ENCODE results near the gene CEP104. TPM values are rescaled to one million over a fixed set of nuclear protein-coding genes. Genes with fewer than 3 reads are reported as not detected.

The CEP104 gene
- total and polyA plus RNA-seq, 4 donors, result 7.5 to 23.2 (median 12.0) TPM

DNA sequence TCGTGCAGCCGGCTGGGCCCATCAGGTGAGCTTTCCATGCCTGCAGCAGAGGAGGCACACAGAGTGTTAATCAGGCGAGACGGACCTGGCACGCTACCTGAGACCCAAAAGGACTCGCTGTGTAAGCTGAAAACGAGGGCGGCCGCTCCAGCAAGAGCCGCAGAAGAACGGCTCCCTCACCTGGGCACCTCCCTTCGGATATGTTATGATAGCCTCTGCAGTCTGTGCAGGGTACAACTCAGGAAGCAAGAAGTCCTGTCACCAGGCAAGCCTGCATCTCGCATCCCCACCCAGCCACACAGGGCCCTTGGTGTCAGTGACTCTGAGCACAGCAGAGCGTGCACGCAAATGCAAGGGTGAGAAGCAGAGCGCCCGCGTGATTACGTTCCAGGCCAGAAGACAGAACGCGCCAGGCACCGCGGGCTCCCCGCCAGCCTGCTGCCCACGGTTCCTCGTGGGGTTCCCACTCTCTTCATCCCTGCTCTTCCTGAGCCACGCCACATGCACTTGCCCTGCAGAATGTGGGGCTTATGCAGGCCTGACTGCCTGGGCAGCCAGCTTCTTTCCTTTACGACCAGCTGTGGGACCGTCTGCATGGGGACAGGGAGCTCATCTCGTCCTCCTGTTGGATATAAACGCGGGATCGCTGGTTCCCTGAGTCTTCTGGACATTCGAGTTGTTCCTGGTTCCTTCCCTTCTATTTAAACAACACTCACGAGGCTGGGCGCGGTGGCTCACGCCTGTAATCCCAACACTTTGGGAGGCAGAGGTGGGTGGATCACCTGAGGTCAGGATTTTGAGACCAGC lies 40.5 kb downstream of the CEP104 start:
- TF ChIP-seq, protein P1, sequence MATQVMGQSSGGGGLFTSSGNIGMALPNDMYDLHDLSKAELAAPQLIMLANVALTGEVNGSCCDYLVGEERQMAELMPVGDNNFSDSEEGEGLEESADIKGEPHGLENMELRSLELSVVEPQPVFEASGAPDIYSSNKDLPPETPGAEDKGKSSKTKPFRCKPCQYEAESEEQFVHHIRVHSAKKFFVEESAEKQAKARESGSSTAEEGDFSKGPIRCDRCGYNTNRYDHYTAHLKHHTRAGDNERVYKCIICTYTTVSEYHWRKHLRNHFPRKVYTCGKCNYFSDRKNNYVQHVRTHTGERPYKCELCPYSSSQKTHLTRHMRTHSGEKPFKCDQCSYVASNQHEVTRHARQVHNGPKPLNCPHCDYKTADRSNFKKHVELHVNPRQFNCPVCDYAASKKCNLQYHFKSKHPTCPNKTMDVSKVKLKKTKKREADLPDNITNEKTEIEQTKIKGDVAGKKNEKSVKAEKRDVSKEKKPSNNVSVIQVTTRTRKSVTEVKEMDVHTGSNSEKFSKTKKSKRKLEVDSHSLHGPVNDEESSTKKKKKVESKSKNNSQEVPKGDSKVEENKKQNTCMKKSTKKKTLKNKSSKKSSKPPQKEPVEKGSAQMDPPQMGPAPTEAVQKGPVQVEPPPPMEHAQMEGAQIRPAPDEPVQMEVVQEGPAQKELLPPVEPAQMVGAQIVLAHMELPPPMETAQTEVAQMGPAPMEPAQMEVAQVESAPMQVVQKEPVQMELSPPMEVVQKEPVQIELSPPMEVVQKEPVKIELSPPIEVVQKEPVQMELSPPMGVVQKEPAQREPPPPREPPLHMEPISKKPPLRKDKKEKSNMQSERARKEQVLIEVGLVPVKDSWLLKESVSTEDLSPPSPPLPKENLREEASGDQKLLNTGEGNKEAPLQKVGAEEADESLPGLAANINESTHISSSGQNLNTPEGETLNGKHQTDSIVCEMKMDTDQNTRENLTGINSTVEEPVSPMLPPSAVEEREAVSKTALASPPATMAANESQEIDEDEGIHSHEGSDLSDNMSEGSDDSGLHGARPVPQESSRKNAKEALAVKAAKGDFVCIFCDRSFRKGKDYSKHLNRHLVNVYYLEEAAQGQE (IDR thresholded peaks at IDR 0.05), result no peak
- TF ChIP-seq, protein P2, sequence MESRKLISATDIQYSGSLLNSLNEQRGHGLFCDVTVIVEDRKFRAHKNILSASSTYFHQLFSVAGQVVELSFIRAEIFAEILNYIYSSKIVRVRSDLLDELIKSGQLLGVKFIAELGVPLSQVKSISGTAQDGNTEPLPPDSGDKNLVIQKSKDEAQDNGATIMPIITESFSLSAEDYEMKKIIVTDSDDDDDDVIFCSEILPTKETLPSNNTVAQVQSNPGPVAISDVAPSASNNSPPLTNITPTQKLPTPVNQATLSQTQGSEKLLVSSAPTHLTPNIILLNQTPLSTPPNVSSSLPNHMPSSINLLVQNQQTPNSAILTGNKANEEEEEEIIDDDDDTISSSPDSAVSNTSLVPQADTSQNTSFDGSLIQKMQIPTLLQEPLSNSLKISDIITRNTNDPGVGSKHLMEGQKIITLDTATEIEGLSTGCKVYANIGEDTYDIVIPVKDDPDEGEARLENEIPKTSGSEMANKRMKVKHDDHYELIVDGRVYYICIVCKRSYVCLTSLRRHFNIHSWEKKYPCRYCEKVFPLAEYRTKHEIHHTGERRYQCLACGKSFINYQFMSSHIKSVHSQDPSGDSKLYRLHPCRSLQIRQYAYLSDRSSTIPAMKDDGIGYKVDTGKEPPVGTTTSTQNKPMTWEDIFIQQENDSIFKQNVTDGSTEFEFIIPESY (IDR thresholded peaks at IDR 0.05), result no peak
- TF ChIP-seq RXRA (IDR thresholded peaks at IDR 0.05) (no peak), SP1 (IDR thresholded peaks at IDR 0.05) (no peak), HNF4A (conservative IDR thresholded peaks at IDR 0.05) (no peak), FOXA1 (IDR thresholded peaks at IDR 0.05) (no peak), GABPA (IDR thresholded peaks at IDR 0.05 in 1 of 2, conservative IDR thresholded peaks at IDR 0.05 in 1 of 2) (no peak), FOXA2 (IDR thresholded peaks at IDR 0.05) (no peak), TAF1 (conservative IDR thresholded peaks at IDR 0.05) (no peak), NR2F2 (IDR thresholded peaks at IDR 0.05) (no peak), JUND (IDR thresholded peaks at IDR 0.05) (no peak), RAD21 (IDR thresholded peaks at IDR 0.05) (no peak), YY1 (IDR thresholded peaks at IDR 0.05) (no peak)
- TF ChIP-seq, protein P3, sequence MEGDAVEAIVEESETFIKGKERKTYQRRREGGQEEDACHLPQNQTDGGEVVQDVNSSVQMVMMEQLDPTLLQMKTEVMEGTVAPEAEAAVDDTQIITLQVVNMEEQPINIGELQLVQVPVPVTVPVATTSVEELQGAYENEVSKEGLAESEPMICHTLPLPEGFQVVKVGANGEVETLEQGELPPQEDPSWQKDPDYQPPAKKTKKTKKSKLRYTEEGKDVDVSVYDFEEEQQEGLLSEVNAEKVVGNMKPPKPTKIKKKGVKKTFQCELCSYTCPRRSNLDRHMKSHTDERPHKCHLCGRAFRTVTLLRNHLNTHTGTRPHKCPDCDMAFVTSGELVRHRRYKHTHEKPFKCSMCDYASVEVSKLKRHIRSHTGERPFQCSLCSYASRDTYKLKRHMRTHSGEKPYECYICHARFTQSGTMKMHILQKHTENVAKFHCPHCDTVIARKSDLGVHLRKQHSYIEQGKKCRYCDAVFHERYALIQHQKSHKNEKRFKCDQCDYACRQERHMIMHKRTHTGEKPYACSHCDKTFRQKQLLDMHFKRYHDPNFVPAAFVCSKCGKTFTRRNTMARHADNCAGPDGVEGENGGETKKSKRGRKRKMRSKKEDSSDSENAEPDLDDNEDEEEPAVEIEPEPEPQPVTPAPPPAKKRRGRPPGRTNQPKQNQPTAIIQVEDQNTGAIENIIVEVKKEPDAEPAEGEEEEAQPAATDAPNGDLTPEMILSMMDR (IDR thresholded peaks at IDR 0.05; ENCODE audit: low read depth, low read length, missing input control), result no peak
- TF ChIP-seq, protein P4, sequence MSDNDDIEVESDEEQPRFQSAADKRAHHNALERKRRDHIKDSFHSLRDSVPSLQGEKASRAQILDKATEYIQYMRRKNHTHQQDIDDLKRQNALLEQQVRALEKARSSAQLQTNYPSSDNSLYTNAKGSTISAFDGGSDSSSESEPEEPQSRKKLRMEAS (IDR thresholded peaks at IDR 0.05), result no peak
- TF ChIP-seq, protein P5, sequence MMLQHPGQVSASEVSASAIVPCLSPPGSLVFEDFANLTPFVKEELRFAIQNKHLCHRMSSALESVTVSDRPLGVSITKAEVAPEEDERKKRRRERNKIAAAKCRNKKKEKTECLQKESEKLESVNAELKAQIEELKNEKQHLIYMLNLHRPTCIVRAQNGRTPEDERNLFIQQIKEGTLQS (IDR thresholded peaks at IDR 0.05), result no peak
- H3K9ac ChIP-seq (ENCODE audit: low read depth in 1 of 2, low read length in 2 of 2), result no peak overlapping the region
- H3K4me3 ChIP-seq (ENCODE audit: low read depth in 1 of 3, low read length in 3 of 3), result no peak overlapping the region
- H3K36me3 ChIP-seq (ENCODE audit: control insufficient read depth in 4 of 4, insufficient read depth in 3 of 4, low read depth in 1 of 4, low read length in 3 of 4), result peaks cover 3 to 47% (median 20%) of the 10 kb centered on the region in 4 donors
- no peak for DNase-seq (ENCODE audit: low spot score)
- H3K27me3 ChIP-seq (ENCODE audit: control insufficient read depth in 4 of 4, insufficient read depth in 4 of 4, low read length in 3 of 4), result no peaks in the 10 kb centered on the region
- H3K9me3 ChIP-seq (ENCODE audit: control insufficient read depth in 4 of 4, low read length in 3 of 4), result no peaks in the 10 kb centered on the region
- H3K27ac ChIP-seq (ENCODE audit: low read depth in 1 of 2, low read length in 2 of 2), result no peak overlapping the region
- 92% methylated on average over 38 of the region's 38 CpGs for WGBS
- H3K4me1 ChIP-seq (ENCODE audit: control insufficient read depth in 4 of 4, insufficient read depth in 4 of 4, low read length in 3 of 4), result no peaks in the 10 kb centered on the region

Data from liver (tissue), 9 donors.